Body of pancreas (tissue), 4 donors: ENCODE measurements around the gene RNF215. TPM values are rescaled to one million over a fixed set of nuclear protein-coding genes. Genes with fewer than 3 reads are reported as not detected.

Experiments used
- ATAC-seq: fragments of 150-250 bp; one replicate; pipeline ENCODE4 v1.9.1; 2016
- DNase-seq, 4 donors: peaks; one replicate each; pipeline ENCODE4 v3.0.0-alpha.2; 2019
- H3K27ac ChIP-seq, 4 donors: fragments of 200-600 bp; sonication (generic); 1 replicate in 3 of 4; 2 replicates in 1 of 4; pipeline versions ENCODE4 v1.5.1 to v1.6.1; 2016 to 2019; ENCODE audit warnings: mild to moderate bottlenecking in 1 of 4, mixed read lengths in 1 of 4, moderate library complexity in 1 of 4
- H3K27me3 ChIP-seq, 2 donors: fragments of 200-600 bp; sonication (generic); one replicate each; pipeline ENCODE4 v1.6.0; 2016; ENCODE audit warnings: mild to moderate bottlenecking in 1 of 2
- H3K36me3 ChIP-seq, 2 donors: fragments of 200-600 bp; sonication (generic); replicated peaks in 1 of 2; 2 replicates each; pipeline ENCODE4 v1.5.1; 2016; ENCODE audit warnings: low read depth in 2 of 2; ENCODE audit not compliant: insufficient read depth in 1 of 2
- H3K4me1 ChIP-seq: fragments of 200-600 bp; sonication (generic); one replicate; pipeline ENCODE4 v1.6.0; 2016
- H3K4me3 ChIP-seq, 2 donors: fragments of 200-600 bp; sonication (generic); 1 replicate in 1 of 2; 2 replicates in 1 of 2; pipeline ENCODE4 v1.5.1; 2016 to 2019
- H3K9me3 ChIP-seq, 3 donors: fragments of 200-600 bp; sonication (generic); 1 replicate in 2 of 3; 2 replicates in 1 of 3; pipeline ENCODE4 v1.5.1; 2016
- POLR2A ChIP-seq, 3 donors: fragments of 450-650 bp; IDR thresholded peaks; one replicate each; pipeline ENCODE4 v1.6.1; 2016; ENCODE audit warnings: antibody characterized with exemption in 3 of 3, mild to moderate bottlenecking in 2 of 3
- WGBS, 2 donors: methylation state at CpG; one replicate each; pipeline ENCODE4 v1.1.5; 2017; 5-methylcytosine and 5-hydroxymethylcytosine counted together
- intact Hi-C: fragments of 100-400 bp; cut with DNase I; formaldehyde crosslinking; loops from one replicate; pipeline ENCODE4 v1.15.1; 2023
- total RNA-seq, 2 donors: library from RNA; depleted of rRNA; stranded (reverse); fragments of >200 nt; gene quantifications; one replicate each; pipeline ENCODE4 v1.1.0, GENCODE V29; 2016
- TF ChIP-seq, protein P1 (sequence below), 7 experiments: fragments of 450-650 bp in 4 of 7; fragments of 200-600 bp in 3 of 7; sonication (generic) in 3 of 7; IDR thresholded peaks; one replicate each; pipeline ENCODE4 v1.5.1; 2016 to 2019; ENCODE audit warnings: antibody characterized with exemption in 7 of 7

RNF215 gene
- total RNA-seq, 2 donors from 2014 or later, result 13.8 to 14.0 TPM

DNA sequence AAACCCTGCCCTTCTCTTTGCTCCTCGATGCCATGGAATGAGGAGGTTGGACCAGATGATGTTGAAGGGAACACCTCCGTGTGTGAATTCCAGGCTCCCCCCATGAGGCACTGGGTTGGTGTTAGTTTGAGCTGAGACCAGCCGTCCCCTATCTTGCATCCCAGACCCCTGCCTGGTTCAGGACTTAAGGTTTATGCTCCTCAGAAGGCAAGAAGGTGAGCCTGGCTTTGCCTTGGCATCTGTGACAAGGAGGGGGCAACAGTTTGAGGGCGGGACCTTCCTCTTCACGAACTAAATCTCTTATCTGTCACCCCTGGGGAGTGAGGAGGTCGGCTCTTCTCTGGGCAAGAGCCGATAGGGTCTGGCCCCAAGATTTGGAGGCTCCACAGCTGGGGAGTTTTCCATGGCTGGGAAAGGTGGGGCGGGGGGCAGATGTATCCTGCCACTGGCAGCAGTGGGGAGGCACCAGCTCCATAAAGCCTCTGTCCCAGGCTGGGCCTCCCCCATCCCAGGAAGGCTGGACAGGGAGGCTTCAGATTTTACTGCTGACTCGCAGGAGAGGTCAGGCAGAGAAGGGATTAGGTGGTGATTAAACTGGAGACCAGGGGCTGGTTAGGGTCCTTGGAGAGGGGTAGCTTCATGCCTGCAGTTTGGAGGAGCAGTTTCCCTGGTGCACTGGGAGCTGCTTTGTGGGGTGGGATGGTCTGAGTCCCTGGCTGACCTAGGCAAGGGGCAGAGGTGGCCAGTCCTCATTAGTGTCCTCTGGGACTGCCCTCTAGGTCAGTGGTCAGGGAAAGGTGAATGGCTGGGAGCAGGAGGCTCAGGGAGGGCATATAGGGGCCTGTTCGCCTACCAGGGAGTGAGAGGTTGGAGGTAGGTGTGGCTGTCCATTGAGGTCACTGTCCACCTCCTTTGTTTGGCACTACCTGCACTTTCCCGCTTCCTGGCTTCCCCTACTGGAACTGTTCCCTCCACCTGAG is 10.7 kb upstream of the RNF215 start:
- ATAC-seq (peak; percentile 2), DNase-seq (peak in 1 of 4 donors; percentile 23)
- no peaks in the 10 kb centered on the region for H3K9me3 ChIP-seq
- H3K27me3 ChIP-seq, result no peaks in the 10 kb centered on the region
- intact Hi-C loops, result no loop called here
- H3K36me3 ChIP-seq, result no peaks in the 10 kb centered on the region
- 21 to 35% methylated on average over 5 to 11 of the region's 11 CpGs for WGBS, 2 donors
- peak overlapping the region in 2 of 4 donors; percentile 56 to 61 for H3K27ac ChIP-seq
- peak overlapping the region in 1 of 2 donors; percentile 61 for H3K4me3 ChIP-seq
- TF ChIP-seq POLR2A (IDR thresholded peaks at IDR 0.05), result no peak
- TF ChIP-seq, protein P1, sequence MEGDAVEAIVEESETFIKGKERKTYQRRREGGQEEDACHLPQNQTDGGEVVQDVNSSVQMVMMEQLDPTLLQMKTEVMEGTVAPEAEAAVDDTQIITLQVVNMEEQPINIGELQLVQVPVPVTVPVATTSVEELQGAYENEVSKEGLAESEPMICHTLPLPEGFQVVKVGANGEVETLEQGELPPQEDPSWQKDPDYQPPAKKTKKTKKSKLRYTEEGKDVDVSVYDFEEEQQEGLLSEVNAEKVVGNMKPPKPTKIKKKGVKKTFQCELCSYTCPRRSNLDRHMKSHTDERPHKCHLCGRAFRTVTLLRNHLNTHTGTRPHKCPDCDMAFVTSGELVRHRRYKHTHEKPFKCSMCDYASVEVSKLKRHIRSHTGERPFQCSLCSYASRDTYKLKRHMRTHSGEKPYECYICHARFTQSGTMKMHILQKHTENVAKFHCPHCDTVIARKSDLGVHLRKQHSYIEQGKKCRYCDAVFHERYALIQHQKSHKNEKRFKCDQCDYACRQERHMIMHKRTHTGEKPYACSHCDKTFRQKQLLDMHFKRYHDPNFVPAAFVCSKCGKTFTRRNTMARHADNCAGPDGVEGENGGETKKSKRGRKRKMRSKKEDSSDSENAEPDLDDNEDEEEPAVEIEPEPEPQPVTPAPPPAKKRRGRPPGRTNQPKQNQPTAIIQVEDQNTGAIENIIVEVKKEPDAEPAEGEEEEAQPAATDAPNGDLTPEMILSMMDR (IDR thresholded peaks at IDR 0.05), result no peak
- peaks cover 23% of the 10 kb centered on the region for H3K4me1 ChIP-seq

DNA sequence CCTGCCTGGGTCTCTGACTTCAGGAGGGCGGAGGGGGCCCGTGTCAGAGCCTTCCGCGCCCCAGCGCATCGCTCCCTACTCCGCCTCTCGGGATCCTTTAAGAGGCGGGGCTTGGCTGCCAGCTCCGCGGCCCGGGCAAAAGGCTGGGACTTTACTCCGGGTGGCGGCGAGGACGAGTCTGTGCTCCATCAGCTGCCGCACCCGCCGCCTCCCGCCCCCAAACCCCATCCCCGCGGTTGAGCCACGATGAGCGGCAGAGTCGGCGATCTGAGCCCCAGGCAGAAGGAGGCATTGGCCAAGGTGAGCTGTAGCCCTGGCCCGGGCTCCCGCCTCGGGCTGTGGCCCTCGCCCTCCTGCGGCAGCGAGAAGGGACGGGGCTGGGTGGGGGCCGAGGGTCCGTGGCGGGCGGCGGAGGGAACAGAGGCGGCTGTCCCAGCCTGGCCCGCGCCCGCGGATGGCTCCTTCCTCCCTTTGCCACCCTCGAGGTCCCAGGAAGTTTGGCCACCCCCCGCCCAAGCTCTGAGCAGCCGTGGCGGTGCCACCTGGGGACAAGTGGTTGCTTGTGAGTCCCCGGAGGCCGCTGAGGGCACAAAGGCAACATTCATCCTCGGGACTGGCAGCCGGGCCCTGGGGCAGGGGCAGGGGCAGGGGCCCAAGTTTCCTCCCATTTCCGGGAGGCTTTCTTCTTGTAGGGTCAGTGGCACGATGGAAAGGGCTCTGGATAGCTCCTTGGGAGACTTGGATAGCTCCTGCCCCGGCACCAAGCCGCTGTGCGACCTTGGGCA is 9.9 kb upstream of the RNF215 start, which contains the start of gene SEC14L2:
SEC14L2 (plus strand) TSS at position 148 of the 785 bp plus-strand sequence; CDS start at position 247, 99 bp downstream.
- no peaks in the 10 kb centered on the region for H3K9me3 ChIP-seq
- ATAC-seq (peak; percentile 81), DNase-seq (peak; percentile 62 to 75 (median 69))
- no peaks in the 10 kb centered on the region for H3K27me3 ChIP-seq
- WGBS, 2 donors, result 0% methylated on average over 24 to 54 of the region's 56 CpGs
- H3K4me1 ChIP-seq, result peaks cover 23% of the 10 kb centered on the region
- H3K27ac ChIP-seq, result peak within 1 kb of the TSS; percentile 36 to 61 (median 58)
- intact Hi-C loops, result no loop called here
- H3K36me3 ChIP-seq, result no peaks in the 10 kb centered on the region
- peak; percentile 39 to 56 (median 54) for TF ChIP-seq POLR2A (IDR thresholded peaks at IDR 0.05)
- TF ChIP-seq, protein P1 (IDR thresholded peaks at IDR 0.05), result no peak
- H3K4me3 ChIP-seq, result peak within 1 kb of the TSS in 1 of 2 donors; percentile 61

DNA sequence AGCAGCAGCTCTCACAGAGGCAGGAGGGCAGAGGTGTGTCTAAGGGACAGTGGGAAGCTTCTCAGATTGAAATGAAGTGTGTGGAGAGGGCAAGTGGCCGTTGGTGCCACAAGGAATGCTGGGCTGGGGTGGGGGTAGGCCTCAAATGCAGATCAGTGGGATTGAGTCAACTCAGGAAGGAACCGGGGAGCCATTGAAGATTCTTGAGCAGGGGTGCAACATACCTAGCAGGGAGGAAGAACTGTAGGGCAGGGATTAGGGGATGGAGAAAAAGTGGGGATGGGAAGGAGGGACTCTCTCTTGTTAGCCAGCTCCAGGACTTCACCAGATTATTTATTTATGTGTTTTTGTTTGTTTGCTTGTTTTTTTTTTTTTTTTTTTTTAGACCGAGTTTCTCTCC is 6.7 kb upstream of the RNF215 start:
- no peak for ATAC-seq
- Histone ChIP-seq H3K4me3 (no peak overlapping the region), H3K4me1 (peaks cover 23% of the 10 kb centered on the region), H3K27me3 (no peaks in the 10 kb centered on the region), H3K9me3 (no peaks in the 10 kb centered on the region), H3K36me3 (no peaks in the 10 kb centered on the region), H3K27ac (no peak overlapping the region)
- DNase-seq, result no peak
- WGBS, 2 donors, result 74 to 82% methylated on average over 3 of the region's 3 CpGs
- TF ChIP-seq POLR2A (IDR thresholded peaks at IDR 0.05), result no peak
- TF ChIP-seq, protein P1 (IDR thresholded peaks at IDR 0.05), result no peak
- intact Hi-C loops, result loop anchor here (5.0 kb wide), 1 partner anchor 88 kb away; no protein-coding TSS in a partner anchor

DNA sequence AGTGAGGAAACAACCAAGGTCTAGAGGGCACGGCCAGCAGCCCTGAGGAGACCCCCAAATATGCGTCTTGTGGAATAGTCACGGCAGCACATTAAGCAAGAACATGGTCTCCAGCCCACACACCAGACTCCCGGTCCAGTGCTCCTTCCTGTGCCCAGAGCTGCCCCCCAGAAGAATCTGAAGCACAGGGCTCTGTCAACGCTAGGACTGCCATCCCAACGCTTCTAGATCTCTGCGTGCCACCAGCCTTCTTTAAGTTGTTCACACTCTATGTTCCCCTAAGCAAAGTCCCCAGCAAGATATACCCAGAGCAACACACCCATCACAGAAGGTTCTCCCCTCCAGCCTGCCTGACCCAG is 6.1 kb upstream of the RNF215 start:
- ATAC-seq (no peak), DNase-seq (no peak)
- 86 to 91% methylated on average over 4 to 7 of the region's 7 CpGs for WGBS, 2 donors
- H3K9me3 ChIP-seq, result no peaks in the 10 kb centered on the region
- peaks cover 21% of the 10 kb centered on the region for H3K4me1 ChIP-seq
- H3K27me3 ChIP-seq, result no peaks in the 10 kb centered on the region
- no peaks in the 10 kb centered on the region for H3K36me3 ChIP-seq
- H3K27ac ChIP-seq, result no peak overlapping the region
- intact Hi-C loops, result loop anchor here (5.0 kb wide), 1 partner anchor 89 kb away; no protein-coding TSS in a partner anchor
- no peak for TF ChIP-seq POLR2A (IDR thresholded peaks at IDR 0.05)
- TF ChIP-seq, protein P1 (IDR thresholded peaks at IDR 0.05), result no peak
- no peak overlapping the region for H3K4me3 ChIP-seq
